GM12891 (cell line): ENCODE measurements around the gene BBS2.

Experiments used
- DNase-seq: peaks from one replicate; pipeline ENCODE4 v3.0.0; 2011; ENCODE audit warnings: low spot score; ENCODE audit not compliant: insufficient read length
- FAIRE-seq: peaks from 2 replicates; lab custom pipeline; 2011; peaks lifted over from hg19 to GRCh38; lab: Jason Lieb, UNC
- PAX5 ChIP-seq: IDR thresholded peaks from 2 replicates; pipeline ENCODE4 v1.6.1; 2011; ENCODE audit warnings: low read length, moderate library complexity, mild to moderate bottlenecking; ENCODE audit not compliant: insufficient read depth, severe bottlenecking
- POLR2A ChIP-seq: IDR thresholded peaks from 2 replicates; pipeline ENCODE4 v1.6.1; 2011; ENCODE audit warnings: low read depth, low read length, control low read depth
- POLR2AphosphoS5 ChIP-seq: IDR thresholded peaks from 2 replicates; pipeline ENCODE4 v1.6.1; 2011; ENCODE audit warnings: low read depth, low read length, control low read depth
- POU2F2 ChIP-seq: IDR thresholded peaks from 2 replicates; pipeline ENCODE4 v1.6.1; 2011; ENCODE audit warnings: low read depth, mild to moderate bottlenecking, control low read depth, low read length, moderate library complexity
- SPI1 ChIP-seq: IDR thresholded peaks from 2 replicates; pipeline ENCODE4 v1.6.1; 2011; ENCODE audit warnings: low read depth, low read length, control low read depth
- TAF1 ChIP-seq: IDR thresholded peaks from 2 replicates; pipeline ENCODE4 v1.6.1; 2011; ENCODE audit warnings: low read depth, low read length, control low read depth

BBS2 gene

DNA sequence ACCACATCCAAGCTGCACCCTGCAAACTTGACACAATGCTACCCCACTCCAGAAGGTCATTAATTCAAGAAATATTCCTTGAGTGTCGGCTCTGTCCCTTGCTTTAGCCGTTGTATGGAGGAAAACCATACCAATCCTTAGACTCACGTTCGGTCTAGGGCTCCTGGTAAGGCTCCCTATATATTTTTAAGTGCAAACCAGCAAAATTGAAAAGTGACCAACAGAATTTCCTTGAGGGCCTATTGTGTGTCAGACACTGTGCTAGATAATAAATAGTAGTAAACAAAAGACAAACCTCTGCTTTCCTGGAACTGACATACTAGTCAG lies 390 bp upstream of the BBS2 start:
- no peak for DNase-seq
- FAIRE-seq = no peak
- TF ChIP-seq POLR2AphosphoS5 (no peak), POU2F2 (no peak), POLR2A (no peak), SPI1 (no peak), PAX5 (no peak)

DNA sequence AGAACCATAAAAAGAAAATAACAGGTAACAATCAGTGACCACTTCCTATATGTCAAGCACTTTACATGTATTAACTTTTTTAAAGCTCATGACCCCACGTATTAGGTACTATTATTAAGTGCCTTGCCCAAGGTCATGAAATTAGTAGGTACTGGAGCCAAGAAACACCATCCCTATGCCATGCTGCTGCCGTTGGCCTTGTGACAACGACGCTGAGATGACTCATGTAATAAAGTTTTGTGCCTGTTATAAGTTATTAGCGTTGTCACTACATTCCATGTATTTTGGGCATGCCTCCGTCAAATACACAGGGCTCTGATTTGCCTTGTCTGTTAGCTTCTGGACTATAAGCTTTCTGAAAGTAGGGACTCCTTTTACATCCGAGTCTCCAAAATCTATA lies 1.4 kb downstream of the BBS2 start:
- DNase-seq (no peak), FAIRE-seq (no peak)
- TF ChIP-seq POLR2AphosphoS5 (no peak), PAX5 (no peak), POLR2A (no peak), SPI1 (no peak), POU2F2 (no peak)

DNA sequence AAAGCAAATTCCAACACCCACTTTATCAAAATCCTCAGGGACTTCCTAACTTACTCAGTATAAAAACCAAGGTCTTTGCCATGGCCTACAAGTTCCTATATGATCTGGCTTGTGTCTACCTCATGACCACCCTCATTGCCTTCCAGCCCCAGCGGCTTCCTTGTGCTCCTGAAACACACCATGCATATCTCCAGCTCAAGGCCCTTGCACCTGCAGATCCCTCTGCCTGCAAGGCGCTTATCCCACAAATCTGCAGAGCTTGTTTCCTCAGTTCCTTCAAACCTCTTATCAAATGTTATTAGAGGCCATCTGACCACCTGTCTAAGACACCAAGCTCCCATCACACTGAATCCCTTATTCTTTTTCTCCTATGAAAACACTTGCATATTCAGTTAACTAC lies 2.6 kb downstream of the BBS2 start:
- no peak for TF ChIP-seq POU2F2
- no peak for TF ChIP-seq TAF1
- no peak for TF ChIP-seq POLR2A
- no peak for TF ChIP-seq POLR2AphosphoS5
- no peak for TF ChIP-seq SPI1
- no peak for TF ChIP-seq PAX5
- DNase-seq (no peak), FAIRE-seq (no peak)

DNA sequence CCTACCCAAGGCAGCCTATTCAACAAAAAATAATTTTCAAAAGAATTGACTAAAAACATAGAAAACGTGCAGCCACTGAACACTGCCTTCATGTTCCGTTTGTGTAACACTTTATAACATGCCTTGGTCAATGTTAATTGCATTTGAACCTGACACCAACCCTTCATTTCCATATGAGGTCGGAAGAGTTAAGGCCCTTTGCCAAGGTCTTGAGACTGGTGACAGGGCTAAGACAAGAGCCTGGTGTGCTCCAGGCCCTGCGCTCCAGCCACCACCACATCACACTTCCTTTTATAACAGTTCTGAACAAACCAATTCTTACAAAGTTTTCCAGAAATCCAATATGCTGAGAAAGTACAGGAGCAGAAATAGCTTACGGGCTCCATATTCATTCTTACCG lies 4.2 kb downstream of the BBS2 start:
- TF ChIP-seq SPI1 = no peak
- no peak for TF ChIP-seq TAF1
- no peak for TF ChIP-seq PAX5
- TF ChIP-seq POLR2A = no peak
- TF ChIP-seq POU2F2 = no peak
- TF ChIP-seq POLR2AphosphoS5 = no peak
- FAIRE-seq (no peak), DNase-seq (no peak)

DNA sequence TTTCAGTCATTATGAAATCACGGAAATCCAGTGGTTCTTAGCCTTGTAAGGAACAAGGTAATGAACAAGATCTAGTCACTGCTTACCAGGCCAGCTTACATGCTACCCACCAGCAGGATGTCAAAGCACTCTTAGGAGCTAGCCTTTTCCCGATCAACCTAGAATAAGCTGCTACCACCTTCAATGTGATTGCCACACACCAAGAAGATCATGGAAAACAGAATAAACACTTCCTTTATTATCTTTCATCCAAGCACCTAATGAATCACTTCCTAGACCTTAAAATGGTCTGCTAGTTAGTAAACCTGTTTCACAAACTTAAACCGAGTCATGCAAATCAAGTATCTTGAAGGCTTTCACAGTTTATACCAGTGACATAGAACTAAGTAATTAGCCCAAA lies 5.0 kb downstream of the BBS2 start:
- TF ChIP-seq POLR2A (no peak), POLR2AphosphoS5 (no peak), POU2F2 (no peak), SPI1 (no peak), TAF1 (no peak), PAX5 (no peak)
- no peak for DNase-seq
- no peak for FAIRE-seq

DNA sequence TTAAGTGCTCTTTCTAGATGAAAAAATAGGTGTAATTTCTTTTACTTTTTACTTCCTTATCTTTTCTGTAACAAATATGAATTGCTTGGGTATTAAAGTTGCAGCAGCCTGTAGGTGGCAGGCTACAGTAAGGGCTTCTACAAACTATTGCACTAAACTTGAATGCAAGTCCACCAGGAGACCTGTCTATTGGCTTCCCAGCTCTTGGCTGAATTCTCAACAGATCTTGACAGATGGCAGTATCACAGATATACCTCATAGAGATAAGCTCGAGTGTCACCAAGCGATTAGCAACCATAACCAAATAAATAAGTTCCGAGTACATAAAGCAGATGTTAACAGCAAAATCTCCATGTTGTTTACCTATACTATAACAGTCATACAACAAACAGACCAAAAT lies 5.9 kb downstream of the BBS2 start:
- no peak for TF ChIP-seq POU2F2
- TF ChIP-seq POLR2AphosphoS5 = no peak
- TF ChIP-seq SPI1 = no peak
- TF ChIP-seq POLR2A = no peak
- TF ChIP-seq TAF1 = no peak
- peak; percentile 20 for FAIRE-seq
- DNase-seq = peak; percentile 5

DNA sequence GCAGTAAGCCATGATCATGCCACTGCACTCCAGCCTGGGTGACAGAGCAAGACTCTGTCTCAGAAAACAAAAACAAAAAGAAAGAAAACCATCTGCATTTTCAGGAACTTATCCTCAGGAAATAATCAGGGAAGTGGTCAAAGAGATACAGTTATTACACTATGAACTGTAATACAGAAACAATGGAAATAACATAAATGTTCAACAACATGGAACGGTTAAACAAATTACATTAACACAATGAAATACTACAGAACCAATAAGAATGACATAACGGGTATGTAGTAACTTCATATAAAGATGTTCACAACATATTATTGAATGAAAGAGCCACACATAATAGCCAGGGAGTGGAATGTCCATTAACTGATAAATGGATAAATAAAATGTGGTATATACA lies 6.7 kb downstream of the BBS2 start:
- TF ChIP-seq POLR2A = no peak
- TF ChIP-seq PAX5 = no peak
- TF ChIP-seq TAF1 = no peak
- no peak for TF ChIP-seq POLR2AphosphoS5
- TF ChIP-seq POU2F2 = no peak
- no peak for TF ChIP-seq SPI1
- FAIRE-seq = no peak

DNA sequence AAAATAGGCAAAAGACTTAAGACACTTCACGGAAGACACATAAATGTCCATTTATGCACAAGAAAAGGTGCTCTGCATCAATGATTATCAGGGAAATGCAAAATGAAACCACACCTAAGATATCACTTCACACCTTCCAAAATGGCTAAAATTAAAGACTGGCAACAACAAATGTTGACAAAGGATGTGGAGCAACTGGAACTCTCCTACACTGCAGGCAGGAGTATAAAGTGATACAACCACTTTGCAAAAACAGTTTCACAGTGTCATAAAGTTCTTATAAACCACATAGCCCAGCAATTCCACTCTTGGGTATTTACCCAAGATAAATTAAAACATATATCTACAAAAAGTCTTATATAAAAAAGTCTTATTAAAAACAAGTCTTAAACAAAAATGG lies 7.8 kb downstream of the BBS2 start:
- no peak for FAIRE-seq
- TF ChIP-seq TAF1 (no peak), POLR2AphosphoS5 (no peak), POU2F2 (no peak), PAX5 (no peak)
- no peak for DNase-seq

More for the DNA sequence above, 6.7 kb downstream of the BBS2 start:
- DNase-seq = no peak

DNA sequence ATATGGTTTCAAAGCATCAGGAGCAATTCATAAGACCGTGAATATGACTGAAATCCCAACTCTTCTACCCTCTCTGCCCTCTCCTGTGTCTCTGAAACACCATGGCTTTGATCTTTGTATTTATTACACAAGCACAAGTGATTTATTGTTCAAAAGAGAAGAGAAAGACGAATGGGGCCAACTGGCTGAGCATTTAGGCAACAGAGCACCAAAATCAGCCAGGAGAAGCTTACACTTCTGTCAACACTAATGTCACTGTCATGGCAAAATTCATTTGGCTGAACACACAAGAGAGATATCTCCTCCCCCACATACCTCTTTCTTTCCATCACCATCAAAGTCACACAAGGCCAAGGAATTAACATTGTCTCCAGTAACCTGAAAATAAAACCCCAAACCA lies 9.3 kb downstream of the BBS2 start:
- TF ChIP-seq POLR2A = no peak
- no peak for TF ChIP-seq SPI1
- TF ChIP-seq PAX5 = no peak
- TF ChIP-seq POLR2AphosphoS5 = no peak
- no peak for FAIRE-seq
- DNase-seq = no peak

DNA sequence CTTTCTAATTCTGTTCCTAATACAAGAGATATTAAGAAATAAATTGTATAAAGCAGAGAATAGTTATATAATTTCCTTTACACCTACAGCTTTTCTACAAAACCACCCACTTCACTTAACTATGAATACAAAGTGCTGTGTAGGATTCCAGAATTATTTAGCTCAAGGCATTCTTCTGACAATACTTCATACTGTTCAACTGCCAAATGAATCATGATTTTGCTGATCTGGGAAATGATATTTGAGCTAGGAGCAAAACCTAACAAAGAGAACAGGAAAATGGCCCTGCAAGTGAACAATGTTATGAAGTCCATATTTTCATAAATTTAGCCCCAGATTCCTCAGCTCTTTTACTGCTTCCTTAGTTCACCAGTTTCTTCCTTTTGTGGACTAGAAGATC lies 12.9 kb downstream of the BBS2 start:
- DNase-seq (no peak), FAIRE-seq (no peak)
- no peak for TF ChIP-seq POU2F2
- no peak for TF ChIP-seq TAF1
- TF ChIP-seq SPI1 = no peak
- no peak for TF ChIP-seq POLR2AphosphoS5
- TF ChIP-seq PAX5 = no peak
- TF ChIP-seq POLR2A = no peak

DNA sequence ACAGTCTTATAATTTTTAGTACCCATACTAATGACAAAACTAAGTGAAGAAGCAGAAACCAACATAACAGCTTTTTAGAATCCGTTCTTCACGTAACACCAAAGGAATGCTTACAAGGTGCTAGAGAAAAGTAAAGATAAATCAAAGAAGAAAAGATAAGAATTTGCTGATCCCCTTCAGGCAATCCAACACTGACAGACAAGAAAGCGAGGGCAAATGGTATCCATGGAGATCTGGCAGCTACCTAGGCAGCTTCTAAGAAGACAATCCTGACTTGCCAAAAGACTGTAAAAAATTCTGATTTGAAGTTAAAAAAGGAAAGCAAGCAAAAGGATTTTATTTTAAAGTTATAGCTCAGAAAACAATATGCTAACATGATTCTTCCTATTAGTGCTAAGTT lies 14.6 kb downstream of the BBS2 start:
- FAIRE-seq (no peak), DNase-seq (no peak)

More for the DNA sequence above, 14.6 kb downstream of the BBS2 start:
- TF ChIP-seq POLR2AphosphoS5 (no peak), PAX5 (no peak), TAF1 (no peak), SPI1 (no peak)
